Measurements from ENCODE around the gene EPS15.

DNA sequence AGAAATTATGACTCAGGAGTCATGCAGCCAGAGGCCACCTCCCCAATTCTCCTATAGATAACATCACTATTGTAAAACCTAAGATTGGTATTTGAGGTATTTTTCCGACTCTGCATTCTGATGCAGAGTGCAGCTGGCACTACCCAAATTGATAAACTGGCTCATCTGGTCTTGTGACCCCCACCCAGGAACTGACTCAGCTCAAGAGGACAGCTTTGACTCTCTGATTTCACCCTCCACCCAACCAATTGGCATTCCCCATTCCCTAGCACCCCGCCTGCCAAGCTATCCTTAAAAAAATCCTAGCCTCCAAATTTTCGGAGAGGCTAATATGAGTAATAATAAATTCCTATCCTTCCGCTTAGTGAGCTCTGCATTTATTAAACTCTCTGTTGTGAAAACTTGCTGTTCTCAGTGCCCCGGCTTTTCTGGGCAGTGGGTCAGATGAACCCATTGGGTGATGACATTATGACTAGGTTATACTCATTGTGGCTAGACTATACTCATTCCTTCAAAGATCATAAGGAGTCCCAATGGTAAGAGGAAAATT lies 39.4 kb upstream of the EPS15 start:
- TF ChIP-seq, protein P1, sequence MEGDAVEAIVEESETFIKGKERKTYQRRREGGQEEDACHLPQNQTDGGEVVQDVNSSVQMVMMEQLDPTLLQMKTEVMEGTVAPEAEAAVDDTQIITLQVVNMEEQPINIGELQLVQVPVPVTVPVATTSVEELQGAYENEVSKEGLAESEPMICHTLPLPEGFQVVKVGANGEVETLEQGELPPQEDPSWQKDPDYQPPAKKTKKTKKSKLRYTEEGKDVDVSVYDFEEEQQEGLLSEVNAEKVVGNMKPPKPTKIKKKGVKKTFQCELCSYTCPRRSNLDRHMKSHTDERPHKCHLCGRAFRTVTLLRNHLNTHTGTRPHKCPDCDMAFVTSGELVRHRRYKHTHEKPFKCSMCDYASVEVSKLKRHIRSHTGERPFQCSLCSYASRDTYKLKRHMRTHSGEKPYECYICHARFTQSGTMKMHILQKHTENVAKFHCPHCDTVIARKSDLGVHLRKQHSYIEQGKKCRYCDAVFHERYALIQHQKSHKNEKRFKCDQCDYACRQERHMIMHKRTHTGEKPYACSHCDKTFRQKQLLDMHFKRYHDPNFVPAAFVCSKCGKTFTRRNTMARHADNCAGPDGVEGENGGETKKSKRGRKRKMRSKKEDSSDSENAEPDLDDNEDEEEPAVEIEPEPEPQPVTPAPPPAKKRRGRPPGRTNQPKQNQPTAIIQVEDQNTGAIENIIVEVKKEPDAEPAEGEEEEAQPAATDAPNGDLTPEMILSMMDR (IDR thresholded peaks at IDR 0.05), result no peak
- TF ChIP-seq SP1 (CRISPR knock-in tag; conservative IDR thresholded peaks at IDR 0.05), result no peak
- no peak for TF ChIP-seq GABPB1 (CRISPR knock-in tag; IDR thresholded peaks at IDR 0.05)
- TF ChIP-seq RORB (CRISPR knock-in tag; IDR thresholded peaks at IDR 0.05), result no peak
- TF ChIP-seq, protein P2, sequence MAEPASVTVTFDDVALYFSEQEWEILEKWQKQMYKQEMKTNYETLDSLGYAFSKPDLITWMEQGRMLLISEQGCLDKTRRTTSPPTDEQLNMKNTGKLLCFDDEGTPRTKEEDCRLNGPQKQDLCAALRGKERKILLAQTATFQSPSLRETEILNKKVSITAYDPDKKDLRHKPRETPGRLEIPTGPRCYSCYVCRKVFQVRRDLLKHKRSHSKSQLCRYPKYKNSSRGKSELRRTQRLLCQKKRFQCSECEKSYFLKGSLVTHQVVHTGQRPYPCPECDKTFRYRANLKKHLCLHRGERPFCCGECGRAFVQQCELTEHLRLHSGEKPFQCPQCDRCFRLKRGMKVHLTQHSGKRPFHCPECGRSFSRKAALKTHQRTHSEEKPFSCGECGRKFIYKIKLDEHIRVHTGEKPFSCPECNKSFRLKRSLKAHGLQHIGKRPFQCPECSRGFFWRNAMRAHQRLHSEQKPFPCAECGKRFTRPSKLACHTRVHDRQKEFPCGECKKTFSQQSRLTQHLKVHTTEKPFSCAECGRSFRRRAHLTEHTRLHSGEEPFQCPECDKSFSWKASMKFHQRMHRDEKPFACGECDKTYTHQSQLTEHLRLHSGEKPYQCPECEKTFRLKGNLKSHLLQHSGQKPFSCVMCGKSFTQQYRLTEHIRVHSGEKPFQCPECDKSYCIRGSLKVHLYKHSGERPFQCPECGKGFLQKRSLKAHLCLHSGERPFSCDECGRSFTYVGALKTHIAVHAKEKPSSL (CRISPR knock-in tag; conservative IDR thresholded peaks at IDR 0.05), result no peak
- TF ChIP-seq ZNF263 (CRISPR knock-in tag; IDR thresholded peaks at IDR 0.05; ENCODE audit: low read depth), result no peak
- TF ChIP-seq, protein P3, sequence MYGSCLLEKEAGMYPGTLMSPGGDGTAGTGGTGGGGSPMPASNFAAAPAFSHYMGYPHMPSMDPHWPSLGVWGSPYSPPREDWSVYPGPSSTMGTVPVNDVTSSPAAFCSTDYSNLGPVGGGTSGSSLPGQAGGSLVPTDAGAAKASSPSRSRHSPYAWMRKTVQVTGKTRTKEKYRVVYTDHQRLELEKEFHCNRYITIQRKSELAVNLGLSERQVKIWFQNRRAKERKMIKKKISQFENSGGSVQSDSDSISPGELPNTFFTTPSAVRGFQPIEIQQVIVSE (CRISPR knock-in tag; IDR thresholded peaks at IDR 0.05; ENCODE audit: borderline replicate concordance), result no peak
- TF ChIP-seq ELF4 (CRISPR knock-in tag; IDR thresholded peaks at IDR 0.05; ENCODE audit: low read depth), result no peak
- TF ChIP-seq, protein P4, sequence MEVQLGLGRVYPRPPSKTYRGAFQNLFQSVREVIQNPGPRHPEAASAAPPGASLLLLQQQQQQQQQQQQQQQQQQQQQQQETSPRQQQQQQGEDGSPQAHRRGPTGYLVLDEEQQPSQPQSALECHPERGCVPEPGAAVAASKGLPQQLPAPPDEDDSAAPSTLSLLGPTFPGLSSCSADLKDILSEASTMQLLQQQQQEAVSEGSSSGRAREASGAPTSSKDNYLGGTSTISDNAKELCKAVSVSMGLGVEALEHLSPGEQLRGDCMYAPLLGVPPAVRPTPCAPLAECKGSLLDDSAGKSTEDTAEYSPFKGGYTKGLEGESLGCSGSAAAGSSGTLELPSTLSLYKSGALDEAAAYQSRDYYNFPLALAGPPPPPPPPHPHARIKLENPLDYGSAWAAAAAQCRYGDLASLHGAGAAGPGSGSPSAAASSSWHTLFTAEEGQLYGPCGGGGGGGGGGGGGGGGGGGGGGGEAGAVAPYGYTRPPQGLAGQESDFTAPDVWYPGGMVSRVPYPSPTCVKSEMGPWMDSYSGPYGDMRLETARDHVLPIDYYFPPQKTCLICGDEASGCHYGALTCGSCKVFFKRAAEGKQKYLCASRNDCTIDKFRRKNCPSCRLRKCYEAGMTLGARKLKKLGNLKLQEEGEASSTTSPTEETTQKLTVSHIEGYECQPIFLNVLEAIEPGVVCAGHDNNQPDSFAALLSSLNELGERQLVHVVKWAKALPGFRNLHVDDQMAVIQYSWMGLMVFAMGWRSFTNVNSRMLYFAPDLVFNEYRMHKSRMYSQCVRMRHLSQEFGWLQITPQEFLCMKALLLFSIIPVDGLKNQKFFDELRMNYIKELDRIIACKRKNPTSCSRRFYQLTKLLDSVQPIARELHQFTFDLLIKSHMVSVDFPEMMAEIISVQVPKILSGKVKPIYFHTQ (CRISPR knock-in tag; IDR thresholded peaks at IDR 0.05), result no peak
- no peak for TF ChIP-seq ZNF423 (CRISPR knock-in tag; IDR thresholded peaks at IDR 0.05)
- TF ChIP-seq, protein P5, sequence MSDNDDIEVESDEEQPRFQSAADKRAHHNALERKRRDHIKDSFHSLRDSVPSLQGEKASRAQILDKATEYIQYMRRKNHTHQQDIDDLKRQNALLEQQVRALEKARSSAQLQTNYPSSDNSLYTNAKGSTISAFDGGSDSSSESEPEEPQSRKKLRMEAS (CRISPR knock-in tag; IDR thresholded peaks at IDR 0.05), result no peak
- no peak for TF ChIP-seq ESRRA (CRISPR knock-in tag; IDR thresholded peaks at IDR 0.05; ENCODE audit: borderline replicate concordance)
- TF ChIP-seq MYBL2 (CRISPR knock-in tag; IDR thresholded peaks at IDR 0.05), result no peak
